Ishikawa (cell line): Measurements from ENCODE around the gene DAPK3.

ENCODE experiments used
- CEBPB ChIP-seq: IDR thresholded peaks from 2 replicates; pipeline ENCODE4 v1.6.1; 2012
- CREB1 ChIP-seq: IDR thresholded peaks from 2 replicates; pipeline ENCODE4 v1.6.1; 2012; ENCODE audit warnings: low read depth
- EP300 ChIP-seq: IDR thresholded peaks from 2 replicates; pipeline ENCODE4 v1.6.1; 2012; ENCODE audit warnings: borderline replicate concordance
- FOXM1 ChIP-seq: IDR thresholded peaks from 2 replicates; pipeline ENCODE4 v1.6.1; 2012; ENCODE audit warnings: low read depth, borderline replicate concordance
- RAD21 ChIP-seq: IDR thresholded peaks from 2 replicates; pipeline ENCODE4 v1.6.1; 2012; ENCODE audit warnings: low read depth
- TF ChIP-seq, protein P1 (sequence below): IDR thresholded peaks from 2 replicates; pipeline ENCODE4 v1.6.1; 2012
- TF ChIP-seq, protein P2 (sequence below): IDR thresholded peaks from 2 replicates; pipeline ENCODE4 v1.6.1; 2012; ENCODE audit warnings: low read depth, mild to moderate bottlenecking
- TF ChIP-seq, protein P3 (sequence below): IDR thresholded peaks from 2 replicates; pipeline ENCODE4 v1.6.1; 2012

DNA sequence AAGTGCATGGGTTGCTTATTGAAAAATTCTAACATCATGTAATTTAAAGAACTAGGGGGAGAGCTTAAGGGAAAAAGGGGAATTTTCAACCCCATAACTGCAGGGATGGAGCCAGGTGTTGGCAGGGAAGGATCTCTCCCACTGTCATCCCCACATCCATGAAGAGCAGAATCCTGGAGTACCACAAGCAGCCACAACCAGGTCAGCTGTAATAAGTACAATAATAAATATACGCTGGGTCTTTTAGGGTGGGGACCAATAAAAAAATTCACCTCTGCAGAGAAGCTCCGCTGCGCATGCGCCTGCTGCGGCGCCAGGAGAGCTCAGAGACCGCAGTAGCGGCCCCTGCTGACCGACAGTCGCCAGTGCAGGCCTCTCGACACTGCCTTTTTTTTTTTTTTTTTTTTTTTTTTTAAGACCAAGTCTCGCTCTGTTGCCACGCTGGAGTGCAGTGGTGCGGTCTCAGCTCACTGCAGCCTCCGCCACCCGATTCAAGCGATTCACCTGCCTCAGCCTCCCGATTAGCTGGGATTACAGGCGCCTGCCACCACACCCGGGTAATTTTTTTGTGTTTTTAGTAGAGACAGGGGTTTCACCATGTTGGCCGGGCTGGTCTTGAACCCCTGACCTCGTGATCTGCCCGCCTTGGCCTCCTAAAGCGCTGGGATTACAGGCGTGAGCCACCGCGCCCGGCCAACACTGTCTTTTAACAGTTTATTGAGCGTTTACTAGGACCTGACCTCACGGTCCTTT lies 16.9 kb upstream of the DAPK3 start:
- no peak for TF ChIP-seq FOXM1
- TF ChIP-seq CEBPB = no peak
- no peak for TF ChIP-seq CREB1
- TF ChIP-seq, protein P1, sequence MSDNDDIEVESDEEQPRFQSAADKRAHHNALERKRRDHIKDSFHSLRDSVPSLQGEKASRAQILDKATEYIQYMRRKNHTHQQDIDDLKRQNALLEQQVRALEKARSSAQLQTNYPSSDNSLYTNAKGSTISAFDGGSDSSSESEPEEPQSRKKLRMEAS = no peak
- peak; percentile 46; the same call in 1 of the 2 replicates for TF ChIP-seq RAD21
- TF ChIP-seq, protein P2, sequence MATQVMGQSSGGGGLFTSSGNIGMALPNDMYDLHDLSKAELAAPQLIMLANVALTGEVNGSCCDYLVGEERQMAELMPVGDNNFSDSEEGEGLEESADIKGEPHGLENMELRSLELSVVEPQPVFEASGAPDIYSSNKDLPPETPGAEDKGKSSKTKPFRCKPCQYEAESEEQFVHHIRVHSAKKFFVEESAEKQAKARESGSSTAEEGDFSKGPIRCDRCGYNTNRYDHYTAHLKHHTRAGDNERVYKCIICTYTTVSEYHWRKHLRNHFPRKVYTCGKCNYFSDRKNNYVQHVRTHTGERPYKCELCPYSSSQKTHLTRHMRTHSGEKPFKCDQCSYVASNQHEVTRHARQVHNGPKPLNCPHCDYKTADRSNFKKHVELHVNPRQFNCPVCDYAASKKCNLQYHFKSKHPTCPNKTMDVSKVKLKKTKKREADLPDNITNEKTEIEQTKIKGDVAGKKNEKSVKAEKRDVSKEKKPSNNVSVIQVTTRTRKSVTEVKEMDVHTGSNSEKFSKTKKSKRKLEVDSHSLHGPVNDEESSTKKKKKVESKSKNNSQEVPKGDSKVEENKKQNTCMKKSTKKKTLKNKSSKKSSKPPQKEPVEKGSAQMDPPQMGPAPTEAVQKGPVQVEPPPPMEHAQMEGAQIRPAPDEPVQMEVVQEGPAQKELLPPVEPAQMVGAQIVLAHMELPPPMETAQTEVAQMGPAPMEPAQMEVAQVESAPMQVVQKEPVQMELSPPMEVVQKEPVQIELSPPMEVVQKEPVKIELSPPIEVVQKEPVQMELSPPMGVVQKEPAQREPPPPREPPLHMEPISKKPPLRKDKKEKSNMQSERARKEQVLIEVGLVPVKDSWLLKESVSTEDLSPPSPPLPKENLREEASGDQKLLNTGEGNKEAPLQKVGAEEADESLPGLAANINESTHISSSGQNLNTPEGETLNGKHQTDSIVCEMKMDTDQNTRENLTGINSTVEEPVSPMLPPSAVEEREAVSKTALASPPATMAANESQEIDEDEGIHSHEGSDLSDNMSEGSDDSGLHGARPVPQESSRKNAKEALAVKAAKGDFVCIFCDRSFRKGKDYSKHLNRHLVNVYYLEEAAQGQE = no peak
- TF ChIP-seq, protein P3, sequence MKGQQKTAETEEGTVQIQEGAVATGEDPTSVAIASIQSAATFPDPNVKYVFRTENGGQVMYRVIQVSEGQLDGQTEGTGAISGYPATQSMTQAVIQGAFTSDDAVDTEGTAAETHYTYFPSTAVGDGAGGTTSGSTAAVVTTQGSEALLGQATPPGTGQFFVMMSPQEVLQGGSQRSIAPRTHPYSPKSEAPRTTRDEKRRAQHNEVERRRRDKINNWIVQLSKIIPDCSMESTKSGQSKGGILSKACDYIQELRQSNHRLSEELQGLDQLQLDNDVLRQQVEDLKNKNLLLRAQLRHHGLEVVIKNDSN = no peak
- no peak for TF ChIP-seq EP300
